Fibroblast of skin of back (primary cell): ENCODE data around the gene SLC13A2. TPM values are rescaled to one million over a fixed set of nuclear protein-coding genes. Genes with fewer than 3 reads are reported as not detected.
"Not testable (repeated sequence)": the region's sequence is repeated elsewhere in the genome, so short reads cannot be mapped to it uniquely, and the experiment has no call there.

Experiments
- DNase-seq: peaks from one replicate; pipeline ENCODE4 v3.0.0-alpha.2; 2013
- polyA plus RNA-seq, 2 experiments: library from polyadenylated mRNA; unstranded; fragments of 120-200 nt; gene quantifications; one replicate each; pipeline ENCODE4 v1.2.1, GENCODE V29; 2013; ENCODE audit not compliant: insufficient read length in 2 of 2

Gene SLC13A2
- not detected for polyA plus RNA-seq (2013, experiment 1 of 2; ENCODE audit: insufficient read length)
- polyA plus RNA-seq (2013, experiment 2 of 2; ENCODE audit: insufficient read length), result not detected

GRCh38 chr17:28473542-28473941 lies at the start of gene SLC13A2:
TSS of gene SLC13A2 (plus strand) at chr17:28473644. CDS start at chr17:28473713, 69 bp downstream.
- no peak for DNase-seq

GRCh38 chr17:28425206-28425605 lies 48.2 kb upstream of the SLC13A2 start:
- DNase-seq, result no peak

- no peak for DNase-seq
Observed at GRCh38 chr17:28426081-28426519, 47.3 kb upstream of the SLC13A2 start.

GRCh38 chr17:28427371-28427770 lies 46.1 kb upstream of the SLC13A2 start:
- no peak for DNase-seq

- not testable (repeated sequence) for DNase-seq
Observed at GRCh38 chr17:28427982-28428381, 45.5 kb upstream of the SLC13A2 start.

GRCh38 chr17:28433721-28434120 lies 39.7 kb upstream of the SLC13A2 start:
- no peak for DNase-seq

- not testable (repeated sequence) for DNase-seq
Observed at GRCh38 chr17:28434326-28434725, 39.1 kb upstream of the SLC13A2 start.

- no peak for DNase-seq
Observed at GRCh38 chr17:28443901-28444638, 29.4 kb upstream of the SLC13A2 start.

GRCh38 chr17:28446716-28447395 lies 26.6 kb upstream of the SLC13A2 start:
- no peak for DNase-seq

- DNase-seq, result no peak
Observed at GRCh38 chr17:28447396-28447760, 26.1 kb upstream of the SLC13A2 start.

GRCh38 chr17:28449859-28450258 lies 23.6 kb upstream of the SLC13A2 start:
- no peak for DNase-seq

GRCh38 chr17:28457890-28458289 lies 15.6 kb upstream of the SLC13A2 start:
- DNase-seq, result no peak

- not testable (repeated sequence) for DNase-seq
Observed at GRCh38 chr17:28458881-28459280, 14.6 kb upstream of the SLC13A2 start.

- no peak for DNase-seq
Observed at GRCh38 chr17:28460901-28461300, 12.5 kb upstream of the SLC13A2 start.

- no peak for DNase-seq
Observed at GRCh38 chr17:28466001-28466400, 7.4 kb upstream of the SLC13A2 start.

GRCh38 chr17:28466521-28467048 lies 6.9 kb upstream of the SLC13A2 start:
- no peak for DNase-seq

GRCh38 chr17:28467456-28468025 lies 5.9 kb upstream of the SLC13A2 start:
- DNase-seq, result peak; percentile 41

GRCh38 chr17:28468033-28468735 lies 5.3 kb upstream of the SLC13A2 start:
- DNase-seq, result not testable (repeated sequence)

GRCh38 chr17:28468781-28469180 lies 4.7 kb upstream of the SLC13A2 start:
- DNase-seq, result no peak

- no peak for DNase-seq
Observed at GRCh38 chr17:28469376-28469775, 4.1 kb upstream of the SLC13A2 start.

GRCh38 chr17:28470266-28470913 lies 3.1 kb upstream of the SLC13A2 start:
- DNase-seq, result no peak

GRCh38 chr17:28470914-28471366 lies 2.5 kb upstream of the SLC13A2 start:
- DNase-seq, result no peak
